Omental fat pad (tissue), 4 donors: ENCODE measurements around the gene NUDT9. TPM values are rescaled to one million over a fixed set of nuclear protein-coding genes. Genes with fewer than 3 reads are reported as not detected.
"Not testable (repeated sequence)": the region's sequence is repeated elsewhere in the genome, so short reads cannot be mapped to it uniquely, and the experiment has no call there.

Experiments
- ATAC-seq: fragments of 150-250 bp; one replicate; pipeline ENCODE4 v1.9.1; 2016; ENCODE audit warnings: mild to moderate bottlenecking, moderate library complexity; ENCODE audit not compliant: low FRiP score
- DNase-seq: peaks from one replicate; pipeline ENCODE4 v3.0.0-alpha.2; 2019; ENCODE audit warnings: low spot score
- total RNA-seq, 4 donors: library from RNA; depleted of rRNA; stranded (reverse); fragments of >200 nt; gene quantifications; one replicate each; pipeline ENCODE4 v1.1.0, GENCODE V29; 2016
- TF ChIP-seq, protein P1 (sequence below), 3 donors: fragments of 450-650 bp; IDR thresholded peaks; one replicate each; pipeline ENCODE4 v1.5.1; 2016 to 2017; ENCODE audit warnings: antibody characterized with exemption in 3 of 3, mild to moderate bottlenecking in 3 of 3, moderate library complexity in 2 of 3

NUDT9 gene
- total RNA-seq, 4 donors from 2014 or later: 14.4 to 27.5 (median 25.9) TPM

DNA sequence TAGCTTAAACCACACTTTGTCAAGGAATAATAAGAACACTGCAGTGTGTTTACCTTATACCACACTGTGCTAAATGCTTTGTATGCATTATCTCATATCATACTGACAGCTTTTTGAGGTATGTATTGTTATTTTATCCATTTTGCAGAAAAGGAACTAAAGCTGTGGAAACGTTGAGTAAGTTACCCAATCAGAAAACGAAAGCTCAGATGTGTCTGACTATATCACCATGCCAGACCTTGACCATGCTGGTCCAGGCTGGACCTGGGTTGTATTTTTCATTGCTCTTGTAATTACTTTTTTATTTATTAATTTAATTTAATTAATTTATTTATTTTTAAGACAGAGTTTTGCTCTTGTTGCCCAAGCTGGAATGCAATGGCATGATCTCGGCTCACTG, 33.5 kb upstream of the NUDT9 start:
- DNase-seq (no peak), ATAC-seq (no peak)
- TF ChIP-seq, protein P1, sequence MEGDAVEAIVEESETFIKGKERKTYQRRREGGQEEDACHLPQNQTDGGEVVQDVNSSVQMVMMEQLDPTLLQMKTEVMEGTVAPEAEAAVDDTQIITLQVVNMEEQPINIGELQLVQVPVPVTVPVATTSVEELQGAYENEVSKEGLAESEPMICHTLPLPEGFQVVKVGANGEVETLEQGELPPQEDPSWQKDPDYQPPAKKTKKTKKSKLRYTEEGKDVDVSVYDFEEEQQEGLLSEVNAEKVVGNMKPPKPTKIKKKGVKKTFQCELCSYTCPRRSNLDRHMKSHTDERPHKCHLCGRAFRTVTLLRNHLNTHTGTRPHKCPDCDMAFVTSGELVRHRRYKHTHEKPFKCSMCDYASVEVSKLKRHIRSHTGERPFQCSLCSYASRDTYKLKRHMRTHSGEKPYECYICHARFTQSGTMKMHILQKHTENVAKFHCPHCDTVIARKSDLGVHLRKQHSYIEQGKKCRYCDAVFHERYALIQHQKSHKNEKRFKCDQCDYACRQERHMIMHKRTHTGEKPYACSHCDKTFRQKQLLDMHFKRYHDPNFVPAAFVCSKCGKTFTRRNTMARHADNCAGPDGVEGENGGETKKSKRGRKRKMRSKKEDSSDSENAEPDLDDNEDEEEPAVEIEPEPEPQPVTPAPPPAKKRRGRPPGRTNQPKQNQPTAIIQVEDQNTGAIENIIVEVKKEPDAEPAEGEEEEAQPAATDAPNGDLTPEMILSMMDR (IDR thresholded peaks at IDR 0.05): no peak

DNA sequence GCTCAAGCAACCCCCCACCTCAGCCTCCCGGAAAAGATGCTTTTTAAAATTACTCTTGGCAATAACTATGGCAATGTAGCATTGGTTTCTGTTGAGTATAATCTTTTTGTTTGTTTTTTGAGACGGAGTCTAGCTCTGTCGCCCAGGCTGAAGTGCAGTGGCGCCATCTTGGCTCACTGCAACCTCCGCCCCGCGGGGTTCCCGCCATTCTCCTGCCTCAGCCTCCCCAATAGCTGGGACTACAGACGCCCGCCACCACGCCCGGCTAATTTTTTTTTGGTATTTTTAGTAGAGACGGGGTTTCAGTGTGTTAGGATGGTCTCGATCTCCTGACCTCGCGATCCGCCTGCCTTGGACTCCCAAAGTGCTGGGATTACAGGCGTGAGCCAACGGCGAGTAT, 32.3 kb upstream of the NUDT9 start:
- ATAC-seq, DNase-seq: not testable (repeated sequence)

DNA sequence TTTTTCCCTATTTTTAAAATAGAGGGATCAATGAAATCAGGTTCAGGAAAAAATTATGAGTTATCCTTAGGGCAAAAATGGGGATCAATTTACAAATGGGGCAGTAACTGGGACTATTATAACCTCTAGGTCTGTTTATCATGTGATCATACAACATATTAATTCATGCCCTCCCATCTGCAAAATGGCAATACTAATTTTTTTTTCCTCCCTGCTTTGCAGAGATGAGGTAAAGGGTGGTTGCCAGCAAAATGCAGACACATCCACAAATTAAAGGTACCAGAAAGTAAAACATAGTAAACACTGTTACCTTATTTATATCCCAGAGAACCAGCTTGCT, 31.9 kb upstream of the NUDT9 start:
- TF ChIP-seq, protein P1 (IDR thresholded peaks at IDR 0.05): no peak
- DNase-seq (no peak), ATAC-seq (no peak)

DNA sequence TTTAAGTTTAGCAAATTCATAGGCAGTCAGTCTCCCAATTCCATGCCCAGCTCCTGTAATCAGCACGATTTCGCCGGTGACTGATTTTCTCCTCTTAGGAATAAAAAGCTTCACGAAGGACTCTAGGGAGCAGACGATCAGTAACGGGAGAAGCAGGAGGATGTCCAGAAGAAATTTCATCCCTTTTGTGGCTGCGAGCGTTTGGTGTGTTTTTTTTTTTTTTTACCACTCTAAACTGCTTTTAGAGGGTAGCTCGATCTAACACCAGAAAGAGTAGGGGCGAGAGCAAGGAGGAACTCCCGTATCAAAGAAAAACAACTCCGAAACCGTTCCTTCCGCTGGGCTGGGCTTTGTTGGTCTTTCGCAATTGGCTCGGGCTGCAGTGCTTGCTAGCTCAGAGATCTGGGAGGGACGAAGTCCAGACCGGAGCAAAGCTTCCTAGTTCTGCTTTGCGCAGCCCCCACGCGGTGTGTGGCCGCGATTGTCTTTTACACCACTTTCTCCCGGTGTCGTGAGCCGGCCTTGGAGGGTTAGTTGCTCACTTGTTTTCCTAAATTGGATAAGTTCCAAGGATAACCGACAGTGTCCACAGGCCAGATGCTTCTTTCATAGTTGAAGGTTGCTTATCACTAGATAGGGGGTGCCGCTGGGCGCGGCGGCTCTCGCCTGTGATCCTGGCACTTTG, 31.3 kb upstream of the NUDT9 start, which contains the start of gene HSD17B11:
TSS of gene HSD17B11 (minus strand) at position 298 of the 685 bp plus-strand sequence. CDS start at position 180, 118 bp downstream.
- TF ChIP-seq, protein P1 (IDR thresholded peaks at IDR 0.05): no peak
- DNase-seq: peak; percentile 68
- peak; percentile 99 for ATAC-seq

DNA sequence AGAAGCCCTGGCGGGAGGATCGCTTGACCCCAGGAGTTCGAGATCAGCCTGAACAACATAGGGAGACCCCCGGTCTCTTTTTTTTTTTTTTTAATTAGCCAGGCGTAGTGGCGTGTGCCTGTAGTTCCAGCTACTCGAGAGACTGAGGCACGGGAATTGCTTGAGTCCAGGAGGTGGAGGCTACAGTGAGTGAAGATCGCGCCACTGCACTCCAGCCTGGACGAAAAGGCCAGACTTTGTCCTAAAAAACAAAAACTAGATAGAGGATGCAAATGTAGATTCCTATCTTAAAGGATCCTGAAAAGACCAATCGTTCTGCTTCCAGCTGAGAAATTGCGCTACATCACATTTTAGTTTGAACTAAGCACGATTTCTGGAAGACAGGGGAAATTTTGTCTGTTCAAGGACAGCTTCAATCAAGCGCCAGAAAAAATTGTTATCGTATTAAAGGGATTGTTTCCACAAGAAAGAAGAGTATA, 30.8 kb upstream of the NUDT9 start:
- DNase-seq: no peak
- TF ChIP-seq, protein P1 (IDR thresholded peaks at IDR 0.05): no peak
- ATAC-seq: peak; percentile 21

DNA sequence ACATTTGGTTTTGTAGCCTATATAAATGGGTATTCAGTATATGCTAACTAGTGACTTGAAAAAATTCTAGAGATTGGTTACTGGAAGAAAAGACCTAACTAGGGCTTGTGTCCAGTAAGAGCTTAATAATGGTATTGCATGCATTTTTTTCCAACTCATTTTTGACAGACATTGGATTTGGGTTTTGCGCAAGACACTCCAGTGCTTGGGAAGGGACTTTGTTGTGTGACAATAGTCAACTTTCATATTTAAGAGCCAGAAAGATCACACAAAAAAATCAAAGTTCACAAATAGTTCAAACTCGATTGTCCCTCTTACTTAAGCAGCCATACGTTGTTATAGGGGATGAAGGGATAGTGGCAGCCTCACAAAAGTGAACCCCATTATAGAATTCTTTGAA, 30.2 kb upstream of the NUDT9 start:
- ATAC-seq (no peak), DNase-seq (no peak)
- TF ChIP-seq, protein P1 (IDR thresholded peaks at IDR 0.05): no peak

GRCh38 chr4:87395073-87395472, 27.3 kb upstream of the NUDT9 start:
- DNase-seq, ATAC-seq: not testable (repeated sequence)

GRCh38 chr4:87395851-87396250, 26.5 kb upstream of the NUDT9 start:
- DNase-seq: not testable (repeated sequence)

More at GRCh38 chr4:87395851-87396250, 26.5 kb upstream of the NUDT9 start:
- ATAC-seq: not testable (repeated sequence)
